GM21360 (cell line): ENCODE data around the gene TMEM62.

ENCODE experiments used
- ATAC-seq: cut with Tn5 transposase; IDR thresholded peaks from one replicate; pipeline ENCODE4 v1.9.1; 2021; ENCODE audit warnings: mild to moderate bottlenecking, moderate library complexity; ENCODE audit not compliant: unreplicated experiment

The TMEM62 gene

GRCh38 chr15:43226436-43227305 is 93.3 kb downstream of the TMEM62 start:
- ATAC-seq, result no peak

- ATAC-seq, result no peak
Observed at GRCh38 chr15:43229977-43230376, 96.6 kb downstream of the TMEM62 start.

- no peak for ATAC-seq
Observed at GRCh38 chr15:43230640-43231115, 97.3 kb downstream of the TMEM62 start.

GRCh38 chr15:43232289-43232874 is 99.0 kb downstream of the TMEM62 start:
- no peak for ATAC-seq
